HepG2 (cell line): ENCODE measurements around the gene HBM. TPM values are rescaled to one million over a fixed set of nuclear protein-coding genes. Genes with fewer than 3 reads are reported as not detected.

Experiments
- CBX5 ChIP-seq: sonication (generic); formaldehyde crosslinking; IDR thresholded peaks from 2 replicates; pipeline ENCODE4 v1.4.0; 2020; ENCODE audit warnings: missing genetic modification reagents, borderline replicate concordance
- FLYWCH1 ChIP-seq: sonication (generic); formaldehyde crosslinking; IDR thresholded peaks from 2 replicates; pipeline ENCODE4 v1.8.1; 2023; ENCODE audit warnings: mild to moderate bottlenecking, missing genetic modification reagents
- HIVEP1 ChIP-seq: sonication (generic); formaldehyde crosslinking; IDR thresholded peaks from 2 replicates; pipeline ENCODE4 v1.4.0; 2020; ENCODE audit warnings: mild to moderate bottlenecking, missing genetic modification reagents
- KDM2A ChIP-seq: sonication (generic); formaldehyde crosslinking; IDR thresholded peaks from 2 replicates; pipeline ENCODE4 v1.4.0; 2020; ENCODE audit warnings: low read depth, missing genetic modification reagents, borderline replicate concordance
- KMT2B ChIP-seq: IDR thresholded peaks from 2 replicates; pipeline ENCODE4 v1.6.1; 2016; ENCODE audit warnings: missing genetic modification reagents, missing compliant biosample characterization
- NFATC3 ChIP-seq: sonication (generic); formaldehyde crosslinking; IDR thresholded peaks from 2 replicates; pipeline ENCODE4 v1.5.1; 2020; ENCODE audit warnings: mild to moderate bottlenecking, missing genetic modification reagents
- SP4 ChIP-seq: sonication (generic); formaldehyde crosslinking; IDR thresholded peaks from 2 replicates; pipeline ENCODE4 v1.8.1; 2023; ENCODE audit warnings: mild to moderate bottlenecking, missing genetic modification reagents
- ZNF101 ChIP-seq: sonication (generic); formaldehyde crosslinking; IDR thresholded peaks from 2 replicates; pipeline ENCODE4 v1.4.0; 2020; ENCODE audit warnings: mild to moderate bottlenecking, low read depth, missing genetic modification reagents, borderline replicate concordance
- ZNF20 ChIP-seq: sonication (generic); formaldehyde crosslinking; IDR thresholded peaks from 2 replicates; pipeline ENCODE4 v1.4.0; 2020; ENCODE audit warnings: mild to moderate bottlenecking, moderate library complexity, missing genetic modification reagents
- polyA plus RNA-seq, 8 experiments: library from polyadenylated mRNA; depleted of rRNA in 3 of 8; stranded (reverse) in 7 of 8; unstranded in 1 of 8; fragments of >200 nt; fragmentation: Illumina TruSeq in 4 of 8; extraction: Trizol in 4 of 8; gene quantifications; 2 replicates each; pipeline versions ENCODE4 v1.2.1 to v1.2.3, GENCODE V29; 2011 to 2016; ENCODE audit warnings: low read depth in 4 of 8, missing spikeins in 1 of 8, mixed read lengths in 1 of 8; ENCODE audit not compliant: insufficient read depth in 1 of 8
- total RNA-seq, 5 experiments: library from RNA; depleted of rRNA; stranded (reverse); fragments of >200 nt; fragmentation: Illumina TruSeq; extraction: Trizol; gene quantifications; 2 replicates each; pipeline ENCODE4 v1.2.3, GENCODE V29; 2016; ENCODE audit warnings: low read depth in 1 of 5
- TF ChIP-seq, protein P1 (sequence below): sonication (generic); formaldehyde crosslinking; conservative IDR thresholded peaks from 2 replicates; pipeline ENCODE4 v1.4.0; 2020; ENCODE audit warnings: mild to moderate bottlenecking, missing genetic modification reagents, moderate library complexity
- TF ChIP-seq, protein P2 (sequence below): sonication (generic); formaldehyde crosslinking; IDR thresholded peaks from 2 replicates; pipeline ENCODE4 v1.4.0; 2020; ENCODE audit warnings: mild to moderate bottlenecking, missing genetic modification reagents
- TF ChIP-seq, protein P3 (sequence below): sonication (generic); formaldehyde crosslinking; IDR thresholded peaks from 2 replicates; pipeline ENCODE4 v1.9.0; 2022; ENCODE audit warnings: low read depth, missing genetic modification reagents
- TF ChIP-seq, protein P4 (sequence below): sonication (generic); formaldehyde crosslinking; conservative IDR thresholded peaks from 2 replicates; pipeline ENCODE4 v1.4.0; 2020; ENCODE audit warnings: missing genetic modification reagents
- TF ChIP-seq, protein P5 (sequence below): sonication (generic); formaldehyde crosslinking; IDR thresholded peaks from 2 replicates; pipeline ENCODE4 v1.5.0; 2020; ENCODE audit warnings: mild to moderate bottlenecking, missing genetic modification reagents
- TF ChIP-seq, protein P6 (sequence below): sonication (generic); formaldehyde crosslinking; IDR thresholded peaks from 2 replicates; pipeline ENCODE4 v1.4.0; 2020; ENCODE audit warnings: mild to moderate bottlenecking, missing genetic modification reagents

Gene HBM
- total and polyA plus RNA-seq, 2 of the 13 experiments (the other 11 are each of a cell fraction or from before 2014, with no cell fraction given) = not detected

DNA sequence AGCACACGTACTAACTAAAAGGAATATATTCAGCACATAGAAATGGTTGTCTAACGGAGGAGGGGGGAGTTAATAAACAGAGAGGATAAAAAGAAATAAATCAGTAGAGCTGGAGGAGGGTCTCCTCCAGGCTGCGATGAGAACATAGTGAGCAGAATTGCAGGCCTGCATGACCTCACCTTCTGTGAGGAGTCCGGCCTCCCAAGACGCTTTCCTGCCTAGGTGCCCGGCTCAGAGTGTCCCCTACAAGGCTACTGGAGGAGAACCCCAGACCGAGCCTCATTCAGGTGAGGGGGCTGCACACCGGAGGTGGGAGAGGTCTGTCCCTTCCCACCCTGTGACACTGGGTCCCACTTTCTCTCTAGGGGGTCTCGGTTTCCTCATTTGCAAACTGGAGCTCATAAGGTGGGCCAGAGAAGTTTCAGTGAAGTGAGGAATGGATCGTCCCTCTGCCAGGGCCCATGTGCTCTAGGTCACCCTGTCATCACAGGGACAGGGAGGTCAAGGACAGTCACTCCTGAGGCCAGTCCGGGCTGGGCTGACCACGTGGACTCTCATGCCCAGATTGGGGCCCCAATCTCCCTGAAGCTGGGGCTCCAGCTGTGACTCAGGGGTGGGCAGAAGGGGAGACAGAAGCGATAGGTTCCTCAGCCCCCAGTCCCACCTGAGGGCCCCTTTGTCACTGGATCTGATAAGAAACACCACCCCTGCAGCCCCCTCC lies 3.3 kb upstream of the HBM start (continued):
- TF ChIP-seq, protein P1, sequence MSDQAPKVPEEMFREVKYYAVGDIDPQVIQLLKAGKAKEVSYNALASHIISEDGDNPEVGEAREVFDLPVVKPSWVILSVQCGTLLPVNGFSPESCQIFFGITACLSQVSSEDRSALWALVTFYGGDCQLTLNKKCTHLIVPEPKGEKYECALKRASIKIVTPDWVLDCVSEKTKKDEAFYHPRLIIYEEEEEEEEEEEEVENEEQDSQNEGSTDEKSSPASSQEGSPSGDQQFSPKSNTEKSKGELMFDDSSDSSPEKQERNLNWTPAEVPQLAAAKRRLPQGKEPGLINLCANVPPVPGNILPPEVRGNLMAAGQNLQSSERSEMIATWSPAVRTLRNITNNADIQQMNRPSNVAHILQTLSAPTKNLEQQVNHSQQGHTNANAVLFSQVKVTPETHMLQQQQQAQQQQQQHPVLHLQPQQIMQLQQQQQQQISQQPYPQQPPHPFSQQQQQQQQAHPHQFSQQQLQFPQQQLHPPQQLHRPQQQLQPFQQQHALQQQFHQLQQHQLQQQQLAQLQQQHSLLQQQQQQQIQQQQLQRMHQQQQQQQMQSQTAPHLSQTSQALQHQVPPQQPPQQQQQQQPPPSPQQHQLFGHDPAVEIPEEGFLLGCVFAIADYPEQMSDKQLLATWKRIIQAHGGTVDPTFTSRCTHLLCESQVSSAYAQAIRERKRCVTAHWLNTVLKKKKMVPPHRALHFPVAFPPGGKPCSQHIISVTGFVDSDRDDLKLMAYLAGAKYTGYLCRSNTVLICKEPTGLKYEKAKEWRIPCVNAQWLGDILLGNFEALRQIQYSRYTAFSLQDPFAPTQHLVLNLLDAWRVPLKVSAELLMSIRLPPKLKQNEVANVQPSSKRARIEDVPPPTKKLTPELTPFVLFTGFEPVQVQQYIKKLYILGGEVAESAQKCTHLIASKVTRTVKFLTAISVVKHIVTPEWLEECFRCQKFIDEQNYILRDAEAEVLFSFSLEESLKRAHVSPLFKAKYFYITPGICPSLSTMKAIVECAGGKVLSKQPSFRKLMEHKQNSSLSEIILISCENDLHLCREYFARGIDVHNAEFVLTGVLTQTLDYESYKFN (CRISPR knock-in tag) = peak; percentile 60
- TF ChIP-seq, protein P2, sequence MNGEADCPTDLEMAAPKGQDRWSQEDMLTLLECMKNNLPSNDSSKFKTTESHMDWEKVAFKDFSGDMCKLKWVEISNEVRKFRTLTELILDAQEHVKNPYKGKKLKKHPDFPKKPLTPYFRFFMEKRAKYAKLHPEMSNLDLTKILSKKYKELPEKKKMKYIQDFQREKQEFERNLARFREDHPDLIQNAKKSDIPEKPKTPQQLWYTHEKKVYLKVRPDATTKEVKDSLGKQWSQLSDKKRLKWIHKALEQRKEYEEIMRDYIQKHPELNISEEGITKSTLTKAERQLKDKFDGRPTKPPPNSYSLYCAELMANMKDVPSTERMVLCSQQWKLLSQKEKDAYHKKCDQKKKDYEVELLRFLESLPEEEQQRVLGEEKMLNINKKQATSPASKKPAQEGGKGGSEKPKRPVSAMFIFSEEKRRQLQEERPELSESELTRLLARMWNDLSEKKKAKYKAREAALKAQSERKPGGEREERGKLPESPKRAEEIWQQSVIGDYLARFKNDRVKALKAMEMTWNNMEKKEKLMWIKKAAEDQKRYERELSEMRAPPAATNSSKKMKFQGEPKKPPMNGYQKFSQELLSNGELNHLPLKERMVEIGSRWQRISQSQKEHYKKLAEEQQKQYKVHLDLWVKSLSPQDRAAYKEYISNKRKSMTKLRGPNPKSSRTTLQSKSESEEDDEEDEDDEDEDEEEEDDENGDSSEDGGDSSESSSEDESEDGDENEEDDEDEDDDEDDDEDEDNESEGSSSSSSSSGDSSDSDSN = no peak
- TF ChIP-seq KMT2B (CRISPR knock-in tag) (no peak), CBX5 (no peak), HIVEP1 (CRISPR knock-in tag) (0 out of 2 replicates have a peak, but pooled peaks have one; percentile 28), SP4 (no peak), KDM2A (no peak), ZNF20 (CRISPR knock-in tag) (no peak), ZNF101 (CRISPR knock-in tag) (no peak), NFATC3 (CRISPR knock-in tag) (no peak), FLYWCH1 (CRISPR knock-in tag) (no peak)
- TF ChIP-seq, protein P3, sequence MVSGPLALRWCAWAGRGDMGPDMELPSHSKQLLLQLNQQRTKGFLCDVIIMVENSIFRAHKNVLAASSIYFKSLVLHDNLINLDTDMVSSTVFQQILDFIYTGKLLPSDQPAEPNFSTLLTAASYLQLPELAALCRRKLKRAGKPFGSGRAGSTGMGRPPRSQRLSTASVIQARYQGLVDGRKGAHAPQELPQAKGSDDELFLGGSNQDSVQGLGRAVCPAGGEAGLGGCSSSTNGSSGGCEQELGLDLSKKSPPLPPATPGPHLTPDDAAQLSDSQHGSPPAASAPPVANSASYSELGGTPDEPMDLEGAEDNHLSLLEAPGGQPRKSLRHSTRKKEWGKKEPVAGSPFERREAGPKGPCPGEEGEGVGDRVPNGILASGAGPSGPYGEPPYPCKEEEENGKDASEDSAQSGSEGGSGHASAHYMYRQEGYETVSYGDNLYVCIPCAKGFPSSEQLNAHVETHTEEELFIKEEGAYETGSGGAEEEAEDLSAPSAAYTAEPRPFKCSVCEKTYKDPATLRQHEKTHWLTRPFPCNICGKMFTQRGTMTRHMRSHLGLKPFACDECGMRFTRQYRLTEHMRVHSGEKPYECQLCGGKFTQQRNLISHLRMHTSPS (CRISPR knock-in tag) = peak; percentile 24; the same call in 1 of the 2 replicates
- TF ChIP-seq, protein P4, sequence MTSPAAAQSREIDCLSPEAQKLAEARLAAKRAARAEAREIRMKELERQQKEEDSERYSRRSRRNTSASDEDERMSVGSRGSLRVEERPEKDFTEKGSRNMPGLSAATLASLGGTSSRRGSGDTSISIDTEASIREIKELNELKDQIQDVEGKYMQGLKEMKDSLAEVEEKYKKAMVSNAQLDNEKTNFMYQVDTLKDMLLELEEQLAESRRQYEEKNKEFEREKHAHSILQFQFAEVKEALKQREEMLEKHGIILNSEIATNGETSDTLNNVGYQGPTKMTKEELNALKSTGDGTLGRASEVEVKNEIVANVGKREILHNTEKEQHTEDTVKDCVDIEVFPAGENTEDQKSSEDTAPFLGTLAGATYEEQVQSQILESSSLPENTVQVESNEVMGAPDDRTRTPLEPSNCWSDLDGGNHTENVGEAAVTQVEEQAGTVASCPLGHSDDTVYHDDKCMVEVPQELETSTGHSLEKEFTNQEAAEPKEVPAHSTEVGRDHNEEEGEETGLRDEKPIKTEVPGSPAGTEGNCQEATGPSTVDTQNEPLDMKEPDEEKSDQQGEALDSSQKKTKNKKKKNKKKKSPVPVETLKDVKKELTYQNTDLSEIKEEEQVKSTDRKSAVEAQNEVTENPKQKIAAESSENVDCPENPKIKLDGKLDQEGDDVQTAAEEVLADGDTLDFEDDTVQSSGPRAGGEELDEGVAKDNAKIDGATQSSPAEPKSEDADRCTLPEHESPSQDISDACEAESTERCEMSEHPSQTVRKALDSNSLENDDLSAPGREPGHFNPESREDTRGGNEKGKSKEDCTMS = no peak
- TF ChIP-seq, protein P5, sequence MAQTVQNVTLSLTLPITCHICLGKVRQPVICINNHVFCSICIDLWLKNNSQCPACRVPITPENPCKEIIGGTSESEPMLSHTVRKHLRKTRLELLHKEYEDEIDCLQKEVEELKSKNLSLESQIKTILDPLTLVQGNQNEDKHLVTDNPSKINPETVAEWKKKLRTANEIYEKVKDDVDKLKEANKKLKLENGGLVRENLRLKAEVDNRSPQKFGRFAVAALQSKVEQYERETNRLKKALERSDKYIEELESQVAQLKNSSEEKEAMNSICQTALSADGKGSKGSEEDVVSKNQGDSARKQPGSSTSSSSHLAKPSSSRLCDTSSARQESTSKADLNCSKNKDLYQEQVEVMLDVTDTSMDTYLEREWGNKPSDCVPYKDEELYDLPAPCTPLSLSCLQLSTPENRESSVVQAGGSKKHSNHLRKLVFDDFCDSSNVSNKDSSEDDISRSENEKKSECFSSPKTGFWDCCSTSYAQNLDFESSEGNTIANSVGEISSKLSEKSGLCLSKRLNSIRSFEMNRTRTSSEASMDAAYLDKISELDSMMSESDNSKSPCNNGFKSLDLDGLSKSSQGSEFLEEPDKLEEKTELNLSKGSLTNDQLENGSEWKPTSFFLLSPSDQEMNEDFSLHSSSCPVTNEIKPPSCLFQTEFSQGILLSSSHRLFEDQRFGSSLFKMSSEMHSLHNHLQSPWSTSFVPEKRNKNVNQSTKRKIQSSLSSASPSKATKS (CRISPR knock-in tag) = no peak
- TF ChIP-seq, protein P6, sequence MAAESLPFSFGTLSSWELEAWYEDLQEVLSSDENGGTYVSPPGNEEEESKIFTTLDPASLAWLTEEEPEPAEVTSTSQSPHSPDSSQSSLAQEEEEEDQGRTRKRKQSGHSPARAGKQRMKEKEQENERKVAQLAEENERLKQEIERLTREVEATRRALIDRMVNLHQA (CRISPR knock-in tag) = no peak
